A375 (cell line): ENCODE measurements around the gene TEN1. TPM values are rescaled to one million over a fixed set of nuclear protein-coding genes. Genes with fewer than 3 reads are reported as not detected.

Experiments used
- total RNA-seq: library from RNA; depleted of rRNA; stranded (reverse); fragments of >200 nt; shearing (Covaris generic); gene quantifications from 2 replicates; pipeline ENCODE4 v1.2.3, GENCODE V29; 2014; rRNA removed

Gene TEN1
- 27.0 and 34.3 TPM in 2 replicates for total RNA-seq

DNA sequence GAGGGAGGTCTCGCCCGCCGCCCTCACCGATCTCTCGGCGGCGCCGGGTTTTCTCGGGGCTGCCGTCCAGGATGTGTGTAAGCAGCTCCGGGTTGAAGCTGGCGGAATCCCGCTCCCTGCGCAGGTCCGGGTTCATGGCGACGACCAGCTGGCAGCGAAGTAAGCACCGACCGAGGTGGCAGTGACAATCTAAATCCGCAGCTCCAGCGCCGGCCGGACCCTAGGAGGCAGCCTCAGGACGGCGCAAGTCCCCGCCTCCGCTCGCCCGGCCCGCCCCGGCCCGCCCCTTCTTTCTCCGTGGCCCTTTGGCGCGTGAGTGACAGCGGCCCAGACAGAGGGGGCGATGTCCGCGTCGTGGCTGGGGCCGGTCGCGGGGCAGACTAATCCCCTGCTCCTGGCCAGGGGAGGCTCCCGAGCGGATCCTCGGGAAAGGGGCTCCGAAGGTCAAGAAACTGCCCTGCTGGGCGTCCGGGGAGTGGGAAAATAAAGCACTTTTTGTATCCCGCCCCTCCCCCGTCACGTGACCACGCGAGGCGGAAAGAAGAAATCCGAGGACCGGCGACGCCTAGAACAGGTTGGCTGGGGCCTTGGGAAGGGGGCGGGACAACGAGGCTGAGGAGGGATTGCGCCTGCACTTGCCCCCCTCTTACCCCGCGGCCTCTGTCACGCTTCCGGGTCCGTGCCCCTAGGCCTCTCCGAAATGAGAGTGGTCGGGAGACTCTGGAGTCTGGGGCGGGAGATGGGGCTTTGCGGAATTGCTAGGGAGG, at the start of gene TEN1, which contains the start of gene ACOX1:
Gene TEN1, plus strand, starts transcription at position 303 of the 767 bp plus-strand sequence. CDS start 6,953 bp downstream, outside the sequence.
Gene ACOX1, minus strand, starts transcription at position 229 of the 767 bp plus-strand sequence. Its CDS starts 93 bp downstream, at position 136.

GRCh38 chr17:75940727-75941441, 38.2 kb upstream of the TEN1 start, which contains the start of gene FBF1:
TSS of gene FBF1 (minus strand) at chr17:75941042. CDS start at chr17:75938149, 2,893 bp downstream.

GRCh38 chr17:76000755-76001521, 21.9 kb downstream of the TEN1 start, which contains the start of gene CDK3:
TSS of gene CDK3 (plus strand) at chr17:76000855. CDS start at chr17:76001426, 571 bp downstream.

GRCh38 chr17:76027159-76027839, 48.3 kb downstream of the TEN1 start, which contains the start of gene EVPL:
TSS of gene EVPL (minus strand) at chr17:76027306. CDS start at chr17:76027198, 108 bp downstream.

Other genes starting within 250 kb of the TEN1 start
- 54.3 and 57.9 TPM in 2 replicates for gene GALK1, start 214.0 kb upstream of the TEN1 start, total RNA-seq
- 16.6 and 18.8 TPM in 2 replicates for gene UNK, start 194.4 kb upstream of the TEN1 start, total RNA-seq
- gene UNC13D, start 134.8 kb upstream of the TEN1 start, total RNA-seq, result 3.2 and 6.2 TPM in 2 replicates
- gene WBP2, start 123.9 kb upstream of the TEN1 start, total RNA-seq, result 32.0 and 41.2 TPM in 2 replicates
- gene TRIM47, start 100.7 kb upstream of the TEN1 start, total RNA-seq, result 29.5 and 30.5 TPM in 2 replicates
- 28.4 and 29.8 TPM in 2 replicates for gene TRIM65, start 82.3 kb upstream of the TEN1 start, total RNA-seq
- gene MRPL38, start 74.4 kb upstream of the TEN1 start, total RNA-seq, result 46.1 and 62.3 TPM in 2 replicates
- 25.7 and 26.1 TPM in 2 replicates for gene FBF1, start 38.2 kb upstream of the TEN1 start, total RNA-seq
- gene ACOX1, start 74 bp upstream of the TEN1 start, total RNA-seq, result 16.1 and 17.6 TPM in 2 replicates
- 5.4 and 9.3 TPM in 2 replicates for gene CDK3, start 21.6 kb downstream of the TEN1 start, total RNA-seq
- 0.03 TPM in 1 of 2 replicates, not detected in the other for gene EVPL, start 48.1 kb downstream of the TEN1 start, total RNA-seq
- gene SRP68, start 93.3 kb downstream of the TEN1 start, total RNA-seq, result 23.8 and 30.2 TPM in 2 replicates
- gene GALR2, start 95.5 kb downstream of the TEN1 start, total RNA-seq, result 0.32 TPM in 1 of 2 replicates, not detected in the other
- 0.29 TPM in 1 of 2 replicates, not detected in the other for gene ZACN, start 99.9 kb downstream of the TEN1 start, total RNA-seq
- gene EXOC7, start 124.5 kb downstream of the TEN1 start, total RNA-seq, result 65.9 and 70.1 TPM in 2 replicates
- gene FOXJ1, start 162.0 kb downstream of the TEN1 start, total RNA-seq, result 0.19 TPM in 1 of 2 replicates, not detected in the other